H9 (cell line): ENCODE results near the gene OLR1. TPM values are rescaled to one million over a fixed set of nuclear protein-coding genes. Genes with fewer than 3 reads are reported as not detected.

Experiments used
- DNase-seq: peaks from one replicate; pipeline ENCODE4 v3.0.0-alpha.2; 2017
- H2AFZ ChIP-seq: one replicate; pipeline ENCODE4 v1.6.1; 2013; ENCODE audit warnings: mild to moderate bottlenecking, low read length, control low read depth, moderate library complexity
- H2AK5ac ChIP-seq: 2 replicates; pipeline ENCODE4 v1.6.1; 2013; ENCODE audit warnings: low read length, control low read depth, mixed read lengths; ENCODE audit not compliant: insufficient read length
- H2BK120ac ChIP-seq: one replicate; pipeline ENCODE4 v1.6.1; 2013; ENCODE audit warnings: low read depth, mild to moderate bottlenecking, low read length, control low read depth, inconsistent platforms; ENCODE audit not compliant: poor library complexity, severe bottlenecking
- H2BK12ac ChIP-seq: 2 replicates; pipeline ENCODE4 v1.6.1; 2013; ENCODE audit warnings: low read length, control low read depth, mixed read lengths, low read depth; ENCODE audit not compliant: insufficient read length
- H2BK15ac ChIP-seq: 2 replicates; pipeline ENCODE4 v1.6.1; 2013; ENCODE audit warnings: low read depth, low read length, control low read depth
- H2BK20ac ChIP-seq: one replicate; pipeline ENCODE4 v1.6.1; 2013; ENCODE audit warnings: low read depth, mild to moderate bottlenecking, low read length, control low read depth, inconsistent platforms; ENCODE audit not compliant: poor library complexity, severe bottlenecking
- H2BK5ac ChIP-seq: 2 replicates; pipeline ENCODE4 v1.6.1; 2013; ENCODE audit warnings: low read length, control low read depth, mixed read lengths; ENCODE audit not compliant: insufficient read length
- H3K14ac ChIP-seq: 2 replicates; pipeline ENCODE4 v1.6.1; 2013; ENCODE audit warnings: low read length, control low read depth; ENCODE audit not compliant: insufficient read depth
- H3K18ac ChIP-seq: 2 replicates; pipeline ENCODE4 v1.6.1; 2013; ENCODE audit warnings: low read depth, mild to moderate bottlenecking, mixed read lengths, low read length, control low read depth; ENCODE audit not compliant: insufficient read length
- H3K23ac ChIP-seq: 2 replicates; pipeline ENCODE4 v1.6.1; 2013; ENCODE audit warnings: low read length, control low read depth, mixed read lengths, low read depth; ENCODE audit not compliant: insufficient read length
- H3K23me2 ChIP-seq: 2 replicates; pipeline ENCODE4 v1.6.1; 2013; ENCODE audit warnings: low read depth, mild to moderate bottlenecking, mixed read lengths, low read length, control low read depth; ENCODE audit not compliant: insufficient read length, poor library complexity, severe bottlenecking
- H3K27ac ChIP-seq: 2 replicates; pipeline ENCODE4 v1.5.1; 2013; ENCODE audit warnings: low read length, control low read depth, mixed read lengths, low read depth; ENCODE audit not compliant: insufficient read length
- H3K27me3 ChIP-seq: 2 replicates; pipeline ENCODE4 v1.6.1; 2013; ENCODE audit warnings: low read length, control low read depth, inconsistent platforms; ENCODE audit not compliant: insufficient read depth
- H3K4ac ChIP-seq: 2 replicates; pipeline ENCODE4 v1.6.1; 2013; ENCODE audit warnings: low read depth, mild to moderate bottlenecking, control low read depth, inconsistent platforms, low read length, moderate library complexity
- H3K4me1 ChIP-seq: 2 replicates; pipeline ENCODE4 v1.6.1; 2013; ENCODE audit warnings: low read length, control low read depth, inconsistent platforms; ENCODE audit not compliant: insufficient read depth
- H3K4me2 ChIP-seq: 2 replicates; pipeline ENCODE4 v1.6.1; 2013; ENCODE audit warnings: low read length, control low read depth, mixed read lengths; ENCODE audit not compliant: insufficient read length, insufficient read depth
- H3K56ac ChIP-seq: 2 replicates; pipeline ENCODE4 v1.6.1; 2013; ENCODE audit warnings: low read depth, mild to moderate bottlenecking, mixed read lengths, low read length, control low read depth; ENCODE audit not compliant: insufficient read length
- H3K79me1 ChIP-seq: 2 replicates; pipeline ENCODE4 v1.6.1; 2013; ENCODE audit warnings: low read depth, mild to moderate bottlenecking, moderate library complexity, low read length, control low read depth, inconsistent platforms; ENCODE audit not compliant: insufficient read depth, poor library complexity, severe bottlenecking
- H3K79me2 ChIP-seq: 2 replicates; pipeline ENCODE4 v1.6.1; 2013; ENCODE audit warnings: low read length, control low read depth, inconsistent platforms; ENCODE audit not compliant: insufficient read depth
- H3K9ac ChIP-seq: 2 replicates; pipeline ENCODE4 v1.6.1; 2013; ENCODE audit warnings: low read length, control low read depth, mixed read lengths; ENCODE audit not compliant: insufficient read length; ENCODE audit errors: extremely low read depth
- H3K9me3 ChIP-seq: one replicate; pipeline ENCODE4 v1.6.1; 2013; ENCODE audit warnings: low read depth, low read length, inconsistent platforms; ENCODE audit not compliant: control insufficient read depth
- H3T11ph ChIP-seq: one replicate; pipeline ENCODE4 v1.6.1; 2013; ENCODE audit warnings: mild to moderate bottlenecking, low read length, control low read depth, inconsistent platforms
- H4K20me1 ChIP-seq: one replicate; pipeline ENCODE4 v1.6.1; 2013; ENCODE audit not compliant: control insufficient read depth, insufficient read length, insufficient read depth
- H4K5ac ChIP-seq: 2 replicates; pipeline ENCODE4 v1.6.1; 2013; ENCODE audit warnings: low read depth, mild to moderate bottlenecking, mixed read lengths, low read length, control low read depth; ENCODE audit not compliant: insufficient read length
- H4K8ac ChIP-seq: replicated peaks from 2 replicates; pipeline ENCODE4 v1.6.1; 2013; ENCODE audit warnings: low read length, control low read depth, mixed read lengths, low read depth; ENCODE audit not compliant: insufficient read length
- H4K91ac ChIP-seq: 2 replicates; pipeline ENCODE4 v1.6.1; 2013; ENCODE audit warnings: low read depth, mild to moderate bottlenecking, moderate library complexity, mixed read lengths, low read length, control low read depth; ENCODE audit not compliant: insufficient read length
- H3K27ac Mint-ChIP-seq, 3 experiments: 2 replicates in 2 of 3; 3 replicates in 1 of 3; pipeline ENCODE4 v1.8.0; 2020 to 2021; ENCODE audit warnings: mixed read lengths in 3 of 3, mild to moderate bottlenecking in 1 of 3, moderate library complexity in 1 of 3
- H3K27me3 Mint-ChIP-seq: 2 replicates; pipeline ENCODE4 v1.8.0; 2021; ENCODE audit warnings: low read depth, mild to moderate bottlenecking, moderate library complexity, mixed read lengths
- H3K36me3 Mint-ChIP-seq, 3 experiments: 2 replicates in 2 of 3; 3 replicates in 1 of 3; pipeline ENCODE4 v1.8.0; 2020 to 2021; ENCODE audit warnings: low read depth in 3 of 3, mixed read lengths in 3 of 3; ENCODE audit not compliant: insufficient read depth in 1 of 3
- H3K4me1 Mint-ChIP-seq, 2 experiments: 2 replicates each; pipeline ENCODE4 v1.8.0; 2020; ENCODE audit warnings: mixed read lengths in 2 of 2
- H3K4me3 Mint-ChIP-seq, 2 experiments: 2 replicates in 1 of 2; 3 replicates in 1 of 2; pipeline ENCODE4 v1.8.0; 2020 to 2021; ENCODE audit warnings: mild to moderate bottlenecking in 2 of 2, mixed read lengths in 2 of 2, moderate library complexity in 1 of 2
- H3K9me3 Mint-ChIP-seq, 2 experiments: 2 replicates in 1 of 2; 3 replicates in 1 of 2; pipeline ENCODE4 v1.8.0; 2020; ENCODE audit warnings: mild to moderate bottlenecking in 2 of 2, mixed read lengths in 2 of 2, moderate library complexity in 1 of 2
- CTCF ChIP-seq: fragments of 200-600 bp; sonication (generic); conservative IDR thresholded peaks from 3 replicates; pipeline ENCODE4 v1.8.0; 2021; ENCODE audit warnings: antibody characterized with exemption, mild to moderate bottlenecking
- WGBS: extraction: QIAGEN DNeasy Blood & Tissue Kit; methylation state at CpG from one replicate; pipeline ENCODE4 v1.1.7; 2013; ENCODE audit warnings: missing lambda C conversion rate, low lambda C conversion rate, mixed read lengths; ENCODE audit not compliant: insufficient read length; ENCODE audit errors: extremely low coverage; 5-methylcytosine and 5-hydroxymethylcytosine counted together
- total RNA-seq: library from RNA; stranded (reverse); gene quantifications from 2 replicates; pipeline ENCODE4 v1.2.1, GENCODE V29; 2021

The OLR1 gene
- total RNA-seq, 1 experiment from 2014 or later, result not detected

GRCh38 chr12:10115311-10115710 is 56.6 kb downstream of the OLR1 start:
- H3K4ac ChIP-seq, result no peak overlapping the region
- no peaks in the 10 kb centered on the region for H3K4me1 ChIP-seq
- no peak for DNase-seq
- H2BK5ac ChIP-seq, result no peak overlapping the region
- no peaks in the 10 kb centered on the region for H3K4me1 Mint-ChIP-seq
- no peak overlapping the region for H2AFZ ChIP-seq
- H3K36me3 Mint-ChIP-seq, result peaks cover 0 to 18% (median 7%) of the 10 kb centered on the region in 3 experiments; a peak in 4 of 7 replicates
- H3K23me2 ChIP-seq, result no peaks in the 10 kb centered on the region
- H2BK20ac ChIP-seq, result no peak overlapping the region
- H4K5ac ChIP-seq, result no peak overlapping the region
- H3K56ac ChIP-seq, result no peak overlapping the region
- no peak overlapping the region for H3T11ph ChIP-seq
- H4K8ac ChIP-seq, result no peak overlapping the region
- no peak overlapping the region for H3K27ac Mint-ChIP-seq
- H2AK5ac ChIP-seq, result no peak overlapping the region
- no peak overlapping the region for H4K91ac ChIP-seq
- H3K9me3 Mint-ChIP-seq, result peaks cover 7% of the 10 kb centered on the region in 2 experiments; a peak in 4 of 5 replicates
- no peak overlapping the region for H2BK12ac ChIP-seq
- no peak overlapping the region for H3K18ac ChIP-seq
- peaks cover 3% of the 10 kb centered on the region; the same call in 1 of the 2 replicates for H3K27me3 Mint-ChIP-seq
- no peak overlapping the region for H3K4me2 ChIP-seq
- WGBS, result no CpG with 5 or more reads among the region's 15 CpGs
- no peak overlapping the region for H3K9ac ChIP-seq
- H3K4me3 Mint-ChIP-seq, result no peak overlapping the region
- H3K27ac ChIP-seq, result no peak overlapping the region
- no peak overlapping the region for H3K14ac ChIP-seq
- H3K9me3 ChIP-seq, result no peaks in the 10 kb centered on the region
- H3K79me2 ChIP-seq, result no peaks in the 10 kb centered on the region
- no peak for TF ChIP-seq CTCF
- H3K23ac ChIP-seq, result no peak overlapping the region
- H2BK15ac ChIP-seq, result no peak overlapping the region
- no peaks in the 10 kb centered on the region for H4K20me1 ChIP-seq
- H3K27me3 ChIP-seq, result no peaks in the 10 kb centered on the region
- no peak overlapping the region for H2BK120ac ChIP-seq
- no peaks in the 10 kb centered on the region for H3K79me1 ChIP-seq
